ENCODE results near the gene TUBB4B.

- TF ChIP-seq CTCF (IDR thresholded peaks at IDR 0.05; ENCODE audit: borderline replicate concordance, extremely low read depth, low read length, poor library complexity, severe bottlenecking) = no peak
- no peak for TF ChIP-seq EZH2 (IDR thresholded peaks at IDR 0.05; ENCODE audit: borderline replicate concordance, low read depth, low read length, severe bottlenecking)
These were observed 34.1 kb downstream of the TUBB4B start for GRCh38 chr9:137275203-137275587.

All from DND-41 (cell line).